ENCODE results near the gene TSHR. TPM values are rescaled to one million over a fixed set of nuclear protein-coding genes. Genes with fewer than 3 reads are reported as not detected.

Gene TSHR
- total and polyA plus RNA-seq, 2 of the 13 experiments (the other 11 are each of a cell fraction or from before 2014, with no cell fraction given): not detected

DNA sequence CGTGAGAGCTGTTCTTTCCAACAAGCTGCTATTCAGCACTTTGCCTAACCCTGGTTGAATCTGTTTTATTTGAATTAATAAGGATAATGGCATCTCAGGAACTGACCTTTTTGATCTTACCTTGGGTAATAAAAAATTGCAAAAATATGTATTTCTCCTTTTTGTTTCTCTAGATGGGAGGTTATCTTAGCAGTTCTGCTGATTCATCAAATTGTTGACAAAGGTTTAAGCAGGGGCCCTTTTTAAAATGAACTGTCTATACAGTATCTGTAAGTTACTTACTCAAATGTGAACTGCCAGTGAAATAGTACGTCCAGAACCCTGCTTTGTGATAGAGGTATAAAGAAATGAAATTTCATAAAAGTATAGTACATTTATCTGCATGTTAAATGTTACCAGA is 681 bp downstream of the TSHR start:
- Histone ChIP-seq H3K79me2 (ENCODE audit: insufficient read depth, low read length) (no peaks in the 10 kb centered on the region), H2AFZ (ENCODE audit: low read length) (no peak overlapping the region), H3K4me2 (ENCODE audit: low read depth, low read length) (no peak overlapping the region), H3K4me1 (ENCODE audit: insufficient read depth, low read length) (peaks cover 10% of the 10 kb centered on the region), H3K36me3 (replicated peaks in 1 of 2; ENCODE audit: control insufficient read depth in 1 of 2, insufficient read depth in 2 of 2, low read length in 2 of 2) (no peaks in the 10 kb centered on the region), H3K27me3 (ENCODE audit: control insufficient read depth in 1 of 2, insufficient read depth in 2 of 2, low read length in 2 of 2) (peaks cover 4 to 22% of the 10 kb centered on the region in 2 experiments; a peak in 3 of 5 replicates), H3K9me3 (ENCODE audit: low read length) (no peaks in the 10 kb centered on the region), H3K9ac (ENCODE audit: insufficient read depth, low read depth, low read length) (no peak overlapping the region), H3K4me3 (replicated peaks in 1 of 3; ENCODE audit: insufficient read depth in 1 of 3, low read depth in 2 of 3, low read length in 3 of 3) (no peak overlapping the region), H3K27ac (ENCODE audit: extremely low read length, insufficient read depth, low read length) (no peak overlapping the region), H4K20me1 (ENCODE audit: insufficient read depth, low read length) (no peaks in the 10 kb centered on the region)
- DNase-seq (ENCODE audit: low spot score): no peak
- no TSS peak for BruUV-seq (replicated peaks)
- CTCF ChIA-PET (ENCODE audit: low intra/inter-chr PET ratio, low total read pairs): interaction anchor here (3.2 kb wide), 1 partner anchor 31 kb away, joined by 30 read pairs; no protein-coding TSS in a partner anchor
- no peak for ATAC-seq
- WGBS (ENCODE audit: low lambda C conversion rate): 6% methylated on average over 2 of the region's 2 CpGs
- in situ Hi-C loops (cut with HindIII; ENCODE audit: extremely low pct_ligation_motif_present, low pct_unique_long_range_greater_than_20kb): no loop called here
- intact Hi-C loops (cut with micrococcal nuclease; ENCODE audit: unreplicated experiment): no loop called here
- POLR2A ChIA-PET: no interaction called here
- FAIRE-seq: no peak
- TF ChIP-seq ZNF577 (CRISPR knock-in tag; IDR thresholded peaks at IDR 0.05; ENCODE audit: borderline replicate concordance, low read depth): no peak
- TF ChIP-seq EED (CRISPR knock-in tag; IDR thresholded peaks at IDR 0.05): no peak
- TF ChIP-seq ZNF552 (CRISPR knock-in tag; IDR thresholded peaks at IDR 0.05; ENCODE audit: borderline replicate concordance): no peak
- TF ChIP-seq HOXA5 (CRISPR knock-in tag; IDR thresholded peaks at IDR 0.05): no peak
- peak; percentile 96 to 99 for TF ChIP-seq MAFK (conservative IDR thresholded peaks at IDR 0.05 in 1 of 2, IDR thresholded peaks at IDR 0.05 in 1 of 2; ENCODE audit: low read length in 2 of 2)
- TF ChIP-seq, protein P1, sequence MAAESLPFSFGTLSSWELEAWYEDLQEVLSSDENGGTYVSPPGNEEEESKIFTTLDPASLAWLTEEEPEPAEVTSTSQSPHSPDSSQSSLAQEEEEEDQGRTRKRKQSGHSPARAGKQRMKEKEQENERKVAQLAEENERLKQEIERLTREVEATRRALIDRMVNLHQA (CRISPR knock-in tag; IDR thresholded peaks at IDR 0.05): no peak
- TF ChIP-seq, protein P2, sequence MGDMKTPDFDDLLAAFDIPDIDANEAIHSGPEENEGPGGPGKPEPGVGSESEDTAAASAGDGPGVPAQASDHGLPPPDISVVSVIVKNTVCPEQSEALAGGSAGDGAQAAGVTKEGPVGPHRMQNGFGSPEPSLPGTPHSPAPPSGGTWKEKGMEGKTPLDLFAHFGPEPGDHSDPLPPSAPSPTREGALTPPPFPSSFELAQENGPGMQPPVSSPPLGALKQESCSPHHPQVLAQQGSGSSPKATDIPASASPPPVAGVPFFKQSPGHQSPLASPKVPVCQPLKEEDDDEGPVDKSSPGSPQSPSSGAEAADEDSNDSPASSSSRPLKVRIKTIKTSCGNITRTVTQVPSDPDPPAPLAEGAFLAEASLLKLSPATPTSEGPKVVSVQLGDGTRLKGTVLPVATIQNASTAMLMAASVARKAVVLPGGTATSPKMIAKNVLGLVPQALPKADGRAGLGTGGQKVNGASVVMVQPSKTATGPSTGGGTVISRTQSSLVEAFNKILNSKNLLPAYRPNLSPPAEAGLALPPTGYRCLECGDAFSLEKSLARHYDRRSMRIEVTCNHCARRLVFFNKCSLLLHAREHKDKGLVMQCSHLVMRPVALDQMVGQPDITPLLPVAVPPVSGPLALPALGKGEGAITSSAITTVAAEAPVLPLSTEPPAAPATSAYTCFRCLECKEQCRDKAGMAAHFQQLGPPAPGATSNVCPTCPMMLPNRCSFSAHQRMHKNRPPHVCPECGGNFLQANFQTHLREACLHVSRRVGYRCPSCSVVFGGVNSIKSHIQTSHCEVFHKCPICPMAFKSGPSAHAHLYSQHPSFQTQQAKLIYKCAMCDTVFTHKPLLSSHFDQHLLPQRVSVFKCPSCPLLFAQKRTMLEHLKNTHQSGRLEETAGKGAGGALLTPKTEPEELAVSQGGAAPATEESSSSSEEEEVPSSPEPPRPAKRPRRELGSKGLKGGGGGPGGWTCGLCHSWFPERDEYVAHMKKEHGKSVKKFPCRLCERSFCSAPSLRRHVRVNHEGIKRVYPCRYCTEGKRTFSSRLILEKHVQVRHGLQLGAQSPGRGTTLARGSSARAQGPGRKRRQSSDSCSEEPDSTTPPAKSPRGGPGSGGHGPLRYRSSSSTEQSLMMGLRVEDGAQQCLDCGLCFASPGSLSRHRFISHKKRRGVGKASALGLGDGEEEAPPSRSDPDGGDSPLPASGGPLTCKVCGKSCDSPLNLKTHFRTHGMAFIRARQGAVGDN (CRISPR knock-in tag; IDR thresholded peaks at IDR 0.05): no peak
- TF ChIP-seq, protein P3, sequence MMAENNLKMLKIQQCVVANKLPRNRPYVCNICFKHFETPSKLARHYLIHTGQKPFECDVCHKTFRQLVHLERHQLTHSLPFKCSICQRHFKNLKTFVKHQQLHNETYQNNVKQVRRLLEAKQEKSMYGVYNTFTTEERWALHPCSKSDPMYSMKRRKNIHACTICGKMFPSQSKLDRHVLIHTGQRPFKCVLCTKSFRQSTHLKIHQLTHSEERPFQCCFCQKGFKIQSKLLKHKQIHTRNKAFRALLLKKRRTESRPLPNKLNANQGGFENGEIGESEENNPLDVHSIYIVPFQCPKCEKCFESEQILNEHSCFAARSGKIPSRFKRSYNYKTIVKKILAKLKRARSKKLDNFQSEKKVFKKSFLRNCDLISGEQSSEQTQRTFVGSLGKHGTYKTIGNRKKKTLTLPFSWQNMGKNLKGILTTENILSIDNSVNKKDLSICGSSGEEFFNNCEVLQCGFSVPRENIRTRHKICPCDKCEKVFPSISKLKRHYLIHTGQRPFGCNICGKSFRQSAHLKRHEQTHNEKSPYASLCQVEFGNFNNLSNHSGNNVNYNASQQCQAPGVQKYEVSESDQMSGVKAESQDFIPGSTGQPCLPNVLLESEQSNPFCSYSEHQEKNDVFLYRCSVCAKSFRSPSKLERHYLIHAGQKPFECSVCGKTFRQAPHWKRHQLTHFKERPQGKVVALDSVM (CRISPR knock-in tag; IDR thresholded peaks at IDR 0.05): no peak
- no peak for TF ChIP-seq KAT7 (CRISPR knock-in tag; IDR thresholded peaks at IDR 0.05; ENCODE audit: borderline replicate concordance)
- TF ChIP-seq, protein P4, sequence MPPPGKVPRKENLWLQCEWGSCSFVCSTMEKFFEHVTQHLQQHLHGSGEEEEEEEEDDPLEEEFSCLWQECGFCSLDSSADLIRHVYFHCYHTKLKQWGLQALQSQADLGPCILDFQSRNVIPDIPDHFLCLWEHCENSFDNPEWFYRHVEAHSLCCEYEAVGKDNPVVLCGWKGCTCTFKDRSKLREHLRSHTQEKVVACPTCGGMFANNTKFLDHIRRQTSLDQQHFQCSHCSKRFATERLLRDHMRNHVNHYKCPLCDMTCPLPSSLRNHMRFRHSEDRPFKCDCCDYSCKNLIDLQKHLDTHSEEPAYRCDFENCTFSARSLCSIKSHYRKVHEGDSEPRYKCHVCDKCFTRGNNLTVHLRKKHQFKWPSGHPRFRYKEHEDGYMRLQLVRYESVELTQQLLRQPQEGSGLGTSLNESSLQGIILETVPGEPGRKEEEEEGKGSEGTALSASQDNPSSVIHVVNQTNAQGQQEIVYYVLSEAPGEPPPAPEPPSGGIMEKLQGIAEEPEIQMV (CRISPR knock-in tag; IDR thresholded peaks at IDR 0.05; ENCODE audit: low read depth): no peak
- peak; percentile 97 for TF ChIP-seq MAFF (IDR thresholded peaks at IDR 0.05; ENCODE audit: low read depth, low read length)
- no peak for TF ChIP-seq CEBPB (IDR thresholded peaks at IDR 0.05; ENCODE audit: borderline replicate concordance, low read depth, low read length)
- TF ChIP-seq, protein P5, sequence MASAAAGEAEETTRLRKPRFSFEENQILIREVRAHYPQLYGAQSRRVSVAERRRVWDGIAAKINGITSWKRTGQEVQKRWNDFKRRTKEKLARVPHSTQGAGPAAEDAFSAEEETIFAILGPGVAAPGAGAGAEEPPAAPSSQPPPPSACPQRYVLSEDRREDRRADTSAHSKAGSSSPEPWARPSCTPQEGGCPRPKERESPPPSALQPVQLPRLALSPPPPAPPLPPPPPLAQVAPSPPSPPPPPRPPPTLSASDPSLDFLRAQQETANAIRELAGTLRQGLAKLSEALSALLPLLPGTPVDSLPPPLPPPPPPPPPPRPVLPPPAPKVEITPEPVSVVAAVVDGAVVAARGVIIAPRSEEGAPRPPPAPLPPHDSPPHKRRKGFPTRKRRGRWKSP (CRISPR knock-in tag; IDR thresholded peaks at IDR 0.05): no peak
- no peak for TF ChIP-seq AGO1 (IDR thresholded peaks at IDR 0.05; ENCODE audit: low read depth, low read length, poor library complexity, severe bottlenecking)
- TF ChIP-seq FOSL1 (CRISPR knock-in tag; IDR thresholded peaks at IDR 0.05; ENCODE audit: borderline replicate concordance): no peak
- no peak for TF ChIP-seq ZNF350 (CRISPR knock-in tag; IDR thresholded peaks at IDR 0.05; ENCODE audit: borderline replicate concordance, low read depth)

All from HepG2 (cell line).